Thymus (tissue), 11 donors: Measurements from ENCODE around the gene ALDH9A1. TPM values are rescaled to one million over a fixed set of nuclear protein-coding genes. Genes with fewer than 3 reads are reported as not detected.

Source experiments
- DNase-seq, 9 donors: peaks; one replicate each; pipeline ENCODE4 v3.0.0-alpha.2; 2013; ENCODE audit warnings: low spot score in 9 of 9, low read depth in 6 of 9, missing footprints in 1 of 9
- H3K27ac ChIP-seq, 2 donors: one replicate each; pipeline ENCODE4 v1.5.1; 2013; ENCODE audit warnings: control low read depth in 1 of 2, low read depth in 1 of 2, low read length in 1 of 2, mild to moderate bottlenecking in 1 of 2, moderate library complexity in 1 of 2
- H3K27me3 ChIP-seq, 2 donors: one replicate each; pipeline ENCODE4 v1.5.1; 2013; ENCODE audit warnings: low read length in 1 of 2; ENCODE audit not compliant: control insufficient read depth in 2 of 2, insufficient read depth in 1 of 2
- H3K36me3 ChIP-seq, 2 donors: one replicate each; pipeline ENCODE4 v1.5.1; 2013; ENCODE audit warnings: low read length in 1 of 2, mild to moderate bottlenecking in 1 of 2, moderate library complexity in 1 of 2; ENCODE audit not compliant: control insufficient read depth in 2 of 2, insufficient read depth in 2 of 2
- H3K4me1 ChIP-seq, 2 donors: one replicate each; pipeline ENCODE4 v1.5.1; 2013; ENCODE audit warnings: low read length in 2 of 2; ENCODE audit not compliant: control insufficient read depth in 2 of 2, insufficient read depth in 2 of 2
- H3K4me3 ChIP-seq, 2 donors: one replicate each; pipeline ENCODE4 v1.5.1; 2013; ENCODE audit warnings: low read length in 2 of 2, control low read depth in 1 of 2, mild to moderate bottlenecking in 1 of 2
- H3K9me3 ChIP-seq, 2 donors: one replicate each; pipeline ENCODE4 v1.5.1; 2013; ENCODE audit warnings: low read length in 1 of 2, mild to moderate bottlenecking in 1 of 2; ENCODE audit not compliant: control insufficient read depth in 2 of 2, insufficient read depth in 1 of 2
- WGBS: extraction: QIAGEN DNeasy Blood & Tissue Kit; methylation state at CpG from one replicate; pipeline ENCODE4 v1.1.7; 2013; 5-methylcytosine and 5-hydroxymethylcytosine counted together
- polyA plus RNA-seq: library from polyadenylated mRNA; stranded (reverse); fragments of 200-250 nt; gene quantifications from one replicate; pipeline ENCODE4 v1.2.3, GENCODE V29; 2013
- total RNA-seq: library from RNA; stranded (reverse); fragments of 120-200 nt; gene quantifications from one replicate; pipeline ENCODE4 v1.2.4, GENCODE V29; 2013
- donor health status: healthy.

ALDH9A1 gene
- total and polyA plus RNA-seq, 2 donors, result 41.0 to 44.9 TPM

DNA sequence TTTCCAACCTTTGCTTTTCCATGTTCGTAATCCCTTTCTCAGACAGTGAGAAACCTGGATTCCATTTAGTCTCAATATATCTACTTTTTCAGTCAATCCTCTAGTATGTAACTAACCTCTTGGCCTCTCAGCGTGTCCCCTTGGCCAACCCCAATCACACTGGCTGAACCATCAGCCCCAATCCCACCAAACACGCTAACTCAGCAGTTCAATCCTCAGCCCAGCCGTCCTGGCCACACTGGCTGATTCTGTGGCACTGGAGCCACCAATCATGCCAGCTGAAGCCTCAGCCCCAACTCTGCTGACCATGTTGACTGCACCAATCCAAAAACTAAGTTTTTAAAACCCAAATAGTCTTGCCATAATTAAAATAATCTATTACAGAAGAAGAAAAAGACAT is 73.9 kb downstream of the ALDH9A1 start:
- Histone ChIP-seq H3K27me3 (peaks cover 2 to 5% of the 10 kb centered on the region in 2 donors), H3K4me3 (no peak overlapping the region), H3K27ac (no peak overlapping the region), H3K36me3 (no peaks in the 10 kb centered on the region), H3K4me1 (no peaks in the 10 kb centered on the region), H3K9me3 (no peaks in the 10 kb centered on the region)
- no peak for DNase-seq
- WGBS, result 95% methylated on average over 4 of the region's 4 CpGs

DNA sequence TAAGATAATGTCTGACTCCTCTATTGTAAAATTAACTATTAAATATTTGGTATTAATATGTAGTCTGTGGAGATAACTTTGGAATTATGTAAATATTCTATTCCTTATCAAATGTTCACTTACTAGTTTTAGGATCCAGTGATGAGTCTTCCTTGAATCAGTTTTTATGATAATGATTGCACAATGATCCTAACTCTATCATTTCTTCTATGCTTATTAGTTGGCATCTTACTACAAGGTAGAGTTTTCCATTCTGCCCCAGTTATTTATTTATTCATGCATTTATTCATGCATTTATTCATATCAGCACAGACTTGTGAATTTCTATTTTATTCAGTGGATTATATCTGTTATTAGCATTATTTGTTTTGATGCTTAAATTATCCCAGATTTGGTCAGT is 74.7 kb downstream of the ALDH9A1 start:
- no peaks in the 10 kb centered on the region for H3K9me3 ChIP-seq
- peaks cover under 1 to 2% of the 10 kb centered on the region in 2 donors for H3K27me3 ChIP-seq
- no peaks in the 10 kb centered on the region for H3K4me1 ChIP-seq
- H3K36me3 ChIP-seq, result no peaks in the 10 kb centered on the region
- no peak for DNase-seq
- no peak overlapping the region for H3K27ac ChIP-seq
- H3K4me3 ChIP-seq, result no peak overlapping the region

DNA sequence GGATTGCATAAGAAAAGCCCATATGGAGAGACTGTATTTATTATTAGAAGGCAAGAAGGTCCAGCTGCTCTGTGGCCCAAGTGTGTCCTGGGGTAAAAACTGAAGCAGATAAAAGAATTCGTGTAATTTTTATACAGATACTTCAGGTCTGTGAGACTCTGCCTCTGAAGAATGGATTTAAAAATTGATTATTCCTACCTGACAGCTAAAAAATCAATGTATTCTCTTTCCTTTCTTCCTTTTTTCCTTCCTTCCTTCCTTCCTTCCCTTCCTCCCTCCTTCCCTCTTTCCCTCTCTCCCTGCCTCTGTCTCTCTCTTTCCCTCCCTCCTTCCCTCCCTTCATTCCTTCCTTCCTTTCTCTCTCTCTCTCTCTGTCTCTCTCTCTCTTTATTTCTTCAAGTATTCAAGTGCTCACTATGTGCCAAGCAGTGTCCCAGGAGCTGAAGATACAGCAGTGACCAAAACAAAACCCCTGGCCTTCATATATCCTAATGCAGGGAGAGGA is 78.7 kb downstream of the ALDH9A1 start:
- H3K27me3 ChIP-seq, result peaks cover 0 to 4% of the 10 kb centered on the region in 2 donors
- WGBS, result 85% methylated on average over 1 of the region's 1 CpG
- no peak overlapping the region for H3K27ac ChIP-seq
- H3K4me1 ChIP-seq, result no peaks in the 10 kb centered on the region
- DNase-seq, result no peak
- H3K4me3 ChIP-seq, result no peak overlapping the region
- no peaks in the 10 kb centered on the region for H3K9me3 ChIP-seq
- H3K36me3 ChIP-seq, result no peaks in the 10 kb centered on the region

DNA sequence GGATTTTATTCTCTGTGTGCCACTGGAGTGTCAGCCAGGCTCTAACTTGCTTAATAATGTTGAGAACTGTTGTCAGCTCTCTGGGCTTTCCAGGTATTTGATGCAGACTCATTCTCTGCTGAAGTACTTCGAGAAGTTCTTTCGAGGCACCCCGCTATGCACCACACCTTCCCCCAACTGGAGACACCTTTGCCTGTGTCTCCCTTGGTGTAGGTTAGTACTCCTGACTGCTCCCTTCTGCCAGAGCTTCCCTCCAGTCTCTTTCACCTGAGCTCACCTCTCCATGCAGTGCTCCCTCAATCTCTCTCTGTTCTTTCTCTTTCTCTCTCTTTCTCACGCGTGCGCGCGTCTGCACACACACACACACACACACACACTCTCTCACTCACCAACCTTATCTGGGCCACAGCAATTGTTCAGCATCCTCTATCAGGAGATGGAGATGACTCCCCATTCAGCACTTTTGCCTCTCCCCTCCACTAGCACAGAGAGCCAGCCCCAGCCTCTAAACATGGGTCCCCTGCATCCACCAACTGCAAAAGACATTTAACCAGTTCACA is 81.3 kb downstream of the ALDH9A1 start:
- no peaks in the 10 kb centered on the region for H3K9me3 ChIP-seq
- H3K36me3 ChIP-seq, result no peaks in the 10 kb centered on the region
- no peak overlapping the region for H3K4me3 ChIP-seq
- peaks cover 0 to 2% of the 10 kb centered on the region in 2 donors for H3K27me3 ChIP-seq
- WGBS, result 95% methylated on average over 8 of the region's 8 CpGs
- H3K27ac ChIP-seq, result no peak overlapping the region
- no peaks in the 10 kb centered on the region for H3K4me1 ChIP-seq
- no peak for DNase-seq

DNA sequence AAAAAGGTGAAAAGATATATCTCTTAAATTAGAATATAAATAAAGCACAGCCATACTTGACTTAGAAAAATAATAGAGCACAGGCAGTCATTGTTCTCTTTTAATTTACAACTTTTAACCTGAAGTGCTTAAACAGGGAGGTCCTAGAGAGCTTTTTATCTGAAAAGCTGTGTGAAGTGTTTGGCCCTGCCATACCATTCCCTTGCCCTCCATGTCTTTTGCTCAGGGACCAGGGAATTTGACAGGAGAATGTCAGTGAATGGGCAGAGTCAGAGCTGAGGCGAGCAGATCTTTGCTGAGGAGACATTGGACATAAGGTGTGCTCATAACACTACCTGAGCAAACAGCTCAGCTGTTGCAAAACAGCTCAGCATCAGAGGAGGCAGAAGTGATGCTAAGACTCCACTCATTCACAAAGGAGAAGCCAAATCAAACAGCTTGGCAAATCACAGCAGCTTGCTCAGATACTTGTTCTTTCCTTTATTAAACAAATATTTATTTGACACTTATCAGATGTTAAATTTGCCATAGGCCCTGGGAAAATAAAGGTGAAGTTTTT is 82.2 kb downstream of the ALDH9A1 start:
- peaks cover 0 to 2% of the 10 kb centered on the region in 2 donors for H3K27me3 ChIP-seq
- WGBS, result 95% methylated on average over 1 of the region's 1 CpG
- DNase-seq, result no peak
- no peaks in the 10 kb centered on the region for H3K9me3 ChIP-seq
- no peaks in the 10 kb centered on the region for H3K4me1 ChIP-seq
- no peak overlapping the region for H3K4me3 ChIP-seq
- no peaks in the 10 kb centered on the region for H3K36me3 ChIP-seq
- H3K27ac ChIP-seq, result no peak overlapping the region

Other genes starting within 250 kb of the ALDH9A1 start
- gene LRRC52, start 154.6 kb downstream of the ALDH9A1 start, total RNA-seq, result not detected
- 0.05 TPM for gene LRRC52, start 154.6 kb downstream of the ALDH9A1 start, polyA plus RNA-seq
- gene MGST3, start 67.3 kb downstream of the ALDH9A1 start, total RNA-seq, result 52.7 TPM
- gene MGST3, start 67.3 kb downstream of the ALDH9A1 start, polyA plus RNA-seq, result 107 TPM
- gene TMCO1, start 70.3 kb upstream of the ALDH9A1 start, total RNA-seq, result 116 TPM
- 86.2 TPM for gene TMCO1, start 70.3 kb upstream of the ALDH9A1 start, polyA plus RNA-seq
- gene UCK2, start 129.1 kb upstream of the ALDH9A1 start, total RNA-seq, result 32.6 TPM
- gene UCK2, start 129.1 kb upstream of the ALDH9A1 start, polyA plus RNA-seq, result 13.2 TPM